HG02759 (cell line): ENCODE data around the gene UBP1.
"Not testable (repeated sequence)": the region's sequence is repeated elsewhere in the genome, so short reads cannot be mapped to it uniquely, and the experiment has no call there.

ENCODE experiments used
- ATAC-seq: cut with Tn5 transposase; IDR thresholded peaks from one replicate; pipeline ENCODE4 v1.9.1; 2021; ENCODE audit warnings: mild to moderate bottlenecking, moderate library complexity; ENCODE audit not compliant: unreplicated experiment

The UBP1 gene

GRCh38 chr3:33440328-33441224 lies at the start of gene UBP1:
Gene UBP1, minus strand, starts transcription at chr3:33440405. Its CDS starts 557 bp downstream, at chr3:33439848.
- ATAC-seq, result peak; percentile 85

GRCh38 chr3:33488683-33489082 lies 48.5 kb upstream of the UBP1 start:
- ATAC-seq, result no peak

GRCh38 chr3:33488246-33488645 lies 48.0 kb upstream of the UBP1 start:
- ATAC-seq, result no peak

- no peak for ATAC-seq
Observed at GRCh38 chr3:33482111-33482521, 41.9 kb upstream of the UBP1 start.

GRCh38 chr3:33474896-33475295 lies 34.7 kb upstream of the UBP1 start:
- ATAC-seq, result no peak

GRCh38 chr3:33473813-33474212 lies 33.6 kb upstream of the UBP1 start:
- no peak for ATAC-seq

GRCh38 chr3:33467786-33468185 lies 27.6 kb upstream of the UBP1 start:
- ATAC-seq, result no peak

GRCh38 chr3:33461097-33461496 lies 20.9 kb upstream of the UBP1 start:
- ATAC-seq, result no peak

- ATAC-seq, result not testable (repeated sequence)
Observed at GRCh38 chr3:33459577-33459976, 19.4 kb upstream of the UBP1 start.

GRCh38 chr3:33458446-33458845 lies 18.2 kb upstream of the UBP1 start:
- ATAC-seq, result no peak

- no peak for ATAC-seq
Observed at GRCh38 chr3:33456756-33457155, 16.6 kb upstream of the UBP1 start.

- ATAC-seq, result no peak
Observed at GRCh38 chr3:33453331-33453761, 13.1 kb upstream of the UBP1 start.

- not testable (repeated sequence) for ATAC-seq
Observed at GRCh38 chr3:33451994-33452393, 11.8 kb upstream of the UBP1 start.

GRCh38 chr3:33447958-33448357 lies 7.8 kb upstream of the UBP1 start:
- ATAC-seq, result no peak

GRCh38 chr3:33447256-33447625 lies 7.0 kb upstream of the UBP1 start:
- ATAC-seq, result not testable (repeated sequence)

- ATAC-seq, result no peak
Observed at GRCh38 chr3:33442190-33442589, 2.0 kb upstream of the UBP1 start.

- peak; percentile 1 for ATAC-seq
Observed at GRCh38 chr3:33441225-33441976, 1.2 kb upstream of the UBP1 start.

GRCh38 chr3:33439546-33440327 lies 468 bp downstream of the UBP1 start:
- ATAC-seq, result peak; percentile 22

GRCh38 chr3:33438881-33439545 lies 1.2 kb downstream of the UBP1 start:
- no peak for ATAC-seq

GRCh38 chr3:33438284-33438668 lies 1.9 kb downstream of the UBP1 start:
- ATAC-seq, result no peak
